HepG2 (cell line): ENCODE data around the gene SPTB. TPM values are rescaled to one million over a fixed set of nuclear protein-coding genes. Genes with fewer than 3 reads are reported as not detected.

Experiments
- ATF4 ChIP-seq, 2 experiments: fragments of 450-650 bp in 1 of 2; sonication (generic) in 1 of 2; formaldehyde crosslinking; IDR thresholded peaks; 2 replicates each; pipeline versions ENCODE4 v1.5.0 to v1.8.0; 2020 to 2022; ENCODE audit warnings: mild to moderate bottlenecking in 1 of 2, missing genetic modification reagents in 1 of 2
- E2F5 ChIP-seq: sonication (generic); formaldehyde crosslinking; conservative IDR thresholded peaks from 2 replicates; pipeline ENCODE4 v1.4.0; 2020; ENCODE audit warnings: missing genetic modification reagents
- HNRNPL ChIP-seq: fragments of 200-400 bp; formaldehyde crosslinking; IDR thresholded peaks from 2 replicates; pipeline ENCODE4 v1.6.1; 2017; ENCODE audit warnings: mild to moderate bottlenecking, low read depth, low read length
- KDM2A ChIP-seq: sonication (generic); formaldehyde crosslinking; IDR thresholded peaks from 2 replicates; pipeline ENCODE4 v1.4.0; 2020; ENCODE audit warnings: low read depth, missing genetic modification reagents, borderline replicate concordance
- MXD1 ChIP-seq: sonication (generic); formaldehyde crosslinking; IDR thresholded peaks from 2 replicates; pipeline ENCODE4 v1.4.0; 2020; ENCODE audit warnings: mild to moderate bottlenecking, missing genetic modification reagents
- SP140L ChIP-seq: sonication (generic); formaldehyde crosslinking; IDR thresholded peaks from 2 replicates; pipeline ENCODE4 v1.4.0; 2020; ENCODE audit warnings: missing genetic modification reagents, borderline replicate concordance
- TFDP1 ChIP-seq: IDR thresholded peaks from 2 replicates; pipeline ENCODE4 v1.6.1; 2016; ENCODE audit warnings: missing compliant biosample characterization, missing genetic modification reagents, borderline replicate concordance
- ZNF318 ChIP-seq: sonication (generic); formaldehyde crosslinking; IDR thresholded peaks from 2 replicates; pipeline ENCODE4 v1.4.0; 2020; ENCODE audit warnings: mild to moderate bottlenecking, missing genetic modification reagents
- polyA plus RNA-seq, 8 experiments: library from polyadenylated mRNA; depleted of rRNA in 3 of 8; stranded (reverse) in 7 of 8; unstranded in 1 of 8; fragments of >200 nt; fragmentation: Illumina TruSeq in 4 of 8; extraction: Trizol in 4 of 8; gene quantifications; 2 replicates each; pipeline versions ENCODE4 v1.2.1 to v1.2.3, GENCODE V29; 2011 to 2016; ENCODE audit warnings: low read depth in 4 of 8, missing spikeins in 1 of 8, mixed read lengths in 1 of 8; ENCODE audit not compliant: insufficient read depth in 1 of 8
- total RNA-seq, 5 experiments: library from RNA; depleted of rRNA; stranded (reverse); fragments of >200 nt; fragmentation: Illumina TruSeq; extraction: Trizol; gene quantifications; 2 replicates each; pipeline ENCODE4 v1.2.3, GENCODE V29; 2016; ENCODE audit warnings: low read depth in 1 of 5

The SPTB gene
- total and polyA plus RNA-seq, 2 of the 13 experiments (the other 11 are each of a cell fraction or from before 2014, with no cell fraction given) = 0.01 to 0.02 TPM

- TF ChIP-seq ZNF318 (CRISPR knock-in tag) = no peak
- no peak for TF ChIP-seq SP140L (CRISPR knock-in tag)
- TF ChIP-seq E2F5 (CRISPR knock-in tag) = 0 out of 2 replicates have a peak, but pooled peaks have one; percentile 17
- peak; percentile 72 for TF ChIP-seq KDM2A (CRISPR knock-in tag)
- TF ChIP-seq TFDP1 (CRISPR knock-in tag) = peak; percentile 85
- no peak for TF ChIP-seq HNRNPL
- TF ChIP-seq MXD1 (CRISPR knock-in tag) = 0 out of 2 replicates have a peak, but pooled peaks have one; percentile 28
- TF ChIP-seq ATF4 (CRISPR knock-in tag; IDR thresholded peaks at IDR 0.05) = peak in 1 of 2 experiments; percentile 37; a peak in 1 of 4 replicates
These were observed 175.5 kb downstream of the SPTB start, which contains the start of gene PLEKHG3 (continued) for GRCh38 chr14:64704143-64704742.
